IMR-90 (cell line): ENCODE results near the gene DNAH8.

Source experiments
- BHLHE40 ChIP-seq: fragments of 150-350 bp; IDR thresholded peaks from 2 replicates; pipeline ENCODE4 v1.6.1; 2016; ENCODE audit warnings: mild to moderate bottlenecking, low read depth, low read length
- CEBPB ChIP-seq: IDR thresholded peaks from 2 replicates; pipeline ENCODE4 v1.6.1; 2012; ENCODE audit warnings: low read depth, low read length, improper control_type of control experiment
- CHD1 ChIP-seq: IDR thresholded peaks from 2 replicates; pipeline ENCODE4 v1.6.1; 2012; ENCODE audit warnings: low read depth, low read length, improper control_type of control experiment
- FOS ChIP-seq: fragments of 150-350 bp; IDR thresholded peaks from 2 replicates; pipeline ENCODE4 v1.6.1; 2016; ENCODE audit warnings: low read depth, low read length
- MAFK ChIP-seq: IDR thresholded peaks from 2 replicates; pipeline ENCODE4 v1.6.1; 2012; ENCODE audit warnings: low read depth, low read length, improper control_type of control experiment
- MAZ ChIP-seq: IDR thresholded peaks from 2 replicates; pipeline ENCODE4 v1.6.1; 2012; ENCODE audit warnings: low read depth, mild to moderate bottlenecking, low read length, improper control_type of control experiment, moderate library complexity, borderline replicate concordance
- MXI1 ChIP-seq: IDR thresholded peaks from 2 replicates; pipeline ENCODE4 v1.6.1; 2012; ENCODE audit warnings: low read depth, mild to moderate bottlenecking, low read length, moderate library complexity, borderline replicate concordance
- POLR2A ChIP-seq: IDR thresholded peaks from 2 replicates; pipeline ENCODE4 v1.6.1; 2012; ENCODE audit warnings: mild to moderate bottlenecking, low read depth, low read length
- RAD21 ChIP-seq: IDR thresholded peaks from 2 replicates; pipeline ENCODE4 v1.6.1; 2012; ENCODE audit warnings: low read length, improper control_type of control experiment
- RFX5 ChIP-seq: IDR thresholded peaks from 2 replicates; pipeline ENCODE4 v1.8.0; 2012; ENCODE audit warnings: low read depth, mild to moderate bottlenecking, low read length, moderate library complexity
- TF ChIP-seq, protein P1 (sequence below): conservative IDR thresholded peaks from 2 replicates; pipeline ENCODE4 v1.5.1; 2012; ENCODE audit warnings: mild to moderate bottlenecking, low read depth, low read length, improper control_type of control experiment
- TF ChIP-seq, protein P2 (sequence below): fragments of 150-350 bp; IDR thresholded peaks from 2 replicates; pipeline ENCODE4 v1.6.1; 2017; ENCODE audit warnings: mild to moderate bottlenecking, antibody characterized with exemption, low read length, low read depth

DNA sequence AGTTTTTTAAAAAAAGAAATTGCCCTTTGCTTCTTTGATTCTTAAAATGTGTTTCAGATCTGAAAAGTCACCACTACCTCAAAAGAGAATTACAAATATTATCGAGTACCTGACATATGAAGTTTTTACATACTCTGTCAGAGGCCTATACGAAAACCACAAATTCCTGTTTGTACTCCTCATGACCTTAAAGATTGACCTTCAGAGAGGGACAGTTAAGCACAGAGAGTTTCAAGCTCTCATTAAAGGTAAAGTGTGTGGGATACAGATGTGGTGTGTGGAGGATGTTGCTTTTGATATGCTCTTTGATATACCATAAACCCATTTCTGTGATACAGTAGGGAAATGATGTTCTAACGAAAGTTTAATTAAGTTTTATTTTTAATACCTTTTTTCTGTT lies 223.6 kb downstream of the DNAH8 start:
- TF ChIP-seq POLR2A: no peak
- TF ChIP-seq, protein P1, sequence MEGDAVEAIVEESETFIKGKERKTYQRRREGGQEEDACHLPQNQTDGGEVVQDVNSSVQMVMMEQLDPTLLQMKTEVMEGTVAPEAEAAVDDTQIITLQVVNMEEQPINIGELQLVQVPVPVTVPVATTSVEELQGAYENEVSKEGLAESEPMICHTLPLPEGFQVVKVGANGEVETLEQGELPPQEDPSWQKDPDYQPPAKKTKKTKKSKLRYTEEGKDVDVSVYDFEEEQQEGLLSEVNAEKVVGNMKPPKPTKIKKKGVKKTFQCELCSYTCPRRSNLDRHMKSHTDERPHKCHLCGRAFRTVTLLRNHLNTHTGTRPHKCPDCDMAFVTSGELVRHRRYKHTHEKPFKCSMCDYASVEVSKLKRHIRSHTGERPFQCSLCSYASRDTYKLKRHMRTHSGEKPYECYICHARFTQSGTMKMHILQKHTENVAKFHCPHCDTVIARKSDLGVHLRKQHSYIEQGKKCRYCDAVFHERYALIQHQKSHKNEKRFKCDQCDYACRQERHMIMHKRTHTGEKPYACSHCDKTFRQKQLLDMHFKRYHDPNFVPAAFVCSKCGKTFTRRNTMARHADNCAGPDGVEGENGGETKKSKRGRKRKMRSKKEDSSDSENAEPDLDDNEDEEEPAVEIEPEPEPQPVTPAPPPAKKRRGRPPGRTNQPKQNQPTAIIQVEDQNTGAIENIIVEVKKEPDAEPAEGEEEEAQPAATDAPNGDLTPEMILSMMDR: no peak
- TF ChIP-seq RAD21: no peak
- TF ChIP-seq RFX5: no peak
- TF ChIP-seq BHLHE40: no peak
- TF ChIP-seq FOS: no peak
- no peak for TF ChIP-seq MXI1
- no peak for TF ChIP-seq CEBPB
- TF ChIP-seq MAFK: no peak
- TF ChIP-seq MAZ: no peak
- no peak for TF ChIP-seq CHD1
- TF ChIP-seq, protein P2, sequence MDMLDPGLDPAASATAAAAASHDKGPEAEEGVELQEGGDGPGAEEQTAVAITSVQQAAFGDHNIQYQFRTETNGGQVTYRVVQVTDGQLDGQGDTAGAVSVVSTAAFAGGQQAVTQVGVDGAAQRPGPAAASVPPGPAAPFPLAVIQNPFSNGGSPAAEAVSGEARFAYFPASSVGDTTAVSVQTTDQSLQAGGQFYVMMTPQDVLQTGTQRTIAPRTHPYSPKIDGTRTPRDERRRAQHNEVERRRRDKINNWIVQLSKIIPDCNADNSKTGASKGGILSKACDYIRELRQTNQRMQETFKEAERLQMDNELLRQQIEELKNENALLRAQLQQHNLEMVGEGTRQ: no peak
